Activated gamma-delta T cell treated with anti-CD3 and anti-CD28 coated beads, Interleukin-2, amount 50 U/mL, for 16 hours (primary cell): ENCODE data around the gene CXCR5.

Source experiments
- DNase-seq: peaks from one replicate; pipeline ENCODE4 v3.0.0-alpha.2; 2020; ENCODE audit warnings: low read depth

The CXCR5 gene

GRCh38 chr11:118877487-118878162 is 6.1 kb upstream of the CXCR5 start:
- no peak for DNase-seq

- DNase-seq = no peak
Measured at GRCh38 chr11:118878163-118878563, 5.5 kb upstream of the CXCR5 start.

- DNase-seq = no peak
Measured at GRCh38 chr11:118881228-118881627, 2.5 kb upstream of the CXCR5 start.

- no peak for DNase-seq
Measured at GRCh38 chr11:118882491-118882890, 1.2 kb upstream of the CXCR5 start.

- no peak for DNase-seq
Measured at GRCh38 chr11:118883004-118883367, 706 bp upstream of the CXCR5 start.

GRCh38 chr11:118884875-118885274 is 1.2 kb downstream of the CXCR5 start:
- no peak for DNase-seq

GRCh38 chr11:118885319-118885718 is 1.6 kb downstream of the CXCR5 start:
- DNase-seq = no peak

GRCh38 chr11:118885831-118886565 is 2.3 kb downstream of the CXCR5 start:
- no peak for DNase-seq

- no peak for DNase-seq
Measured at GRCh38 chr11:118886681-118887111, 3.0 kb downstream of the CXCR5 start.

GRCh38 chr11:118887206-118887605 is 3.5 kb downstream of the CXCR5 start:
- DNase-seq = no peak

GRCh38 chr11:118888398-118888797 is 4.7 kb downstream of the CXCR5 start:
- no peak for DNase-seq

- no peak for DNase-seq
Measured at GRCh38 chr11:118889797-118890196, 6.1 kb downstream of the CXCR5 start.

GRCh38 chr11:118892514-118892913 is 8.8 kb downstream of the CXCR5 start:
- no peak for DNase-seq

GRCh38 chr11:118892964-118893363 is 9.3 kb downstream of the CXCR5 start:
- no peak for DNase-seq

GRCh38 chr11:118893662-118894061 is 10.0 kb downstream of the CXCR5 start:
- DNase-seq = no peak

- DNase-seq = no peak
Measured at GRCh38 chr11:118894192-118894591, 10.5 kb downstream of the CXCR5 start.

- no peak for DNase-seq
Measured at GRCh38 chr11:118895093-118896039, 11.7 kb downstream of the CXCR5 start.

- DNase-seq = no peak
Measured at GRCh38 chr11:118896472-118896913, 12.8 kb downstream of the CXCR5 start.

- DNase-seq = no peak
Measured at GRCh38 chr11:118896921-118897591, 13.4 kb downstream of the CXCR5 start.

- no peak for DNase-seq
Measured at GRCh38 chr11:118897721-118898310, 14.1 kb downstream of the CXCR5 start.
